ENCODE measurements around the gene AKR1C2. TPM values are rescaled to one million over a fixed set of nuclear protein-coding genes. Genes with fewer than 3 reads are reported as not detected.
"Not testable (repeated sequence)": the region's sequence is repeated elsewhere in the genome, so short reads cannot be mapped to it uniquely, and the experiment has no call there.

The AKR1C2 gene
- total and polyA plus RNA-seq, 2 donors (not counting 1 experiment from before 2014, with no cell fraction given), result not detected

DNA sequence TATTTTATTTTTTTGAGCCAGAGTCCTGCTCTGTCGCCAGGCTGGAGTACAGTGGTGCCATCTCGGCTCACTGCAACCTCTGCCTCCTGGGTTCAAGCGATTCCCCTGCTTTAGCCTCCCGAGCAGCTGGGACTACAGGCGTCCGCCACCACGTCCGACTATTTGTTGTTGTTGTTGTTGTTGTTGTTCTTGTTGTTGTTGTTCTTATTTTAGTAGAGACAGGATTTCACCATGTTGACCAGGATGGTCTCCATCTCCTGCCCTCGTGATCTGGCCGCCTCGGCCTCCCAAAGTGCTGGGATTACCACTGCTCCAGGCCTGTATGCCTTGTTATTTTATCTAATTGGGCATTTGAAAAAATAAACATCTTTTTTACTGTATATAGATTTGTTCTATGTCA, 42.1 kb downstream of the AKR1C2 start:
- not testable (repeated sequence) for H3K27me3 Mint-ChIP-seq; ATAC-seq (ENCODE audit: low read depth)
- WGBS (ENCODE audit: insufficient coverage), result 96% methylated on average over 6 of the region's 11 CpGs

GRCh38 chr10:4956955-4957645, 46.6 kb downstream of the AKR1C2 start:
- H4K20me1 ChIP-seq (ENCODE audit: control insufficient read depth, insufficient read depth, low read length, poor library complexity, severe bottlenecking); CTCF ChIA-PET; H3K27ac Mint-ChIP-seq; H3K27me3 ChIP-seq (replicated peaks in 1 of 4; ENCODE audit: control extremely low read depth in 1 of 4, control insufficient read depth in 3 of 4, insufficient read depth in 4 of 4, low read length in 3 of 4); DNase-seq; H2AFZ ChIP-seq (ENCODE audit: insufficient read depth, low read depth, low read length, poor library complexity, severe bottlenecking); ATAC-seq (ENCODE audit: low read depth); H3K27ac ChIP-seq (ENCODE audit: low read length in 2 of 2); H3K4me1 ChIP-seq (ENCODE audit: control insufficient read depth in 2 of 2, insufficient read depth in 2 of 2, low read length in 2 of 2); H3K9me3 ChIP-seq (ENCODE audit: control extremely low read depth in 1 of 3, control insufficient read depth in 2 of 3, insufficient read depth in 1 of 3, low read length in 2 of 3); H3K9ac ChIP-seq (ENCODE audit: low read length); intact Hi-C loops (cut with micrococcal nuclease); H3K4me3 Mint-ChIP-seq; H3K36me3 ChIP-seq (replicated peaks in 1 of 2; ENCODE audit: control extremely low read depth in 1 of 2, control insufficient read depth in 1 of 2, extremely low read depth in 1 of 2, insufficient read depth in 2 of 2, low read length in 1 of 2); H3K79me2 ChIP-seq (ENCODE audit: control insufficient read depth, insufficient read depth, low read length); H3K4me2 ChIP-seq (replicated peaks; ENCODE audit: low read depth, low read length, poor library complexity, severe bottlenecking); H3K9me3 Mint-ChIP-seq (ENCODE audit: insufficient read depth); H3K4me1 Mint-ChIP-seq; H3K27me3 Mint-ChIP-seq; H3K4me3 ChIP-seq (ENCODE audit: control extremely low read depth in 1 of 5, extremely low read depth in 1 of 5, insufficient read depth in 1 of 5, low read depth in 2 of 5, low read length in 4 of 5); POLR2A ChIA-PET: not testable (repeated sequence)
- 69% methylated on average over 3 of the region's 5 CpGs for WGBS (ENCODE audit: insufficient coverage)

More for the DNA sequence above, 42.1 kb downstream of the AKR1C2 start:
- POLR2A ChIA-PET; H4K20me1 ChIP-seq (ENCODE audit: control insufficient read depth, insufficient read depth, low read length, poor library complexity, severe bottlenecking); H3K79me2 ChIP-seq (ENCODE audit: control insufficient read depth, insufficient read depth, low read length); H3K36me3 ChIP-seq (replicated peaks in 1 of 2; ENCODE audit: control extremely low read depth in 1 of 2, control insufficient read depth in 1 of 2, extremely low read depth in 1 of 2, insufficient read depth in 2 of 2, low read length in 1 of 2); H3K4me1 ChIP-seq (ENCODE audit: control insufficient read depth in 2 of 2, insufficient read depth in 2 of 2, low read length in 2 of 2); H3K4me3 Mint-ChIP-seq; H3K9me3 ChIP-seq (ENCODE audit: control extremely low read depth in 1 of 3, control insufficient read depth in 2 of 3, insufficient read depth in 1 of 3, low read length in 2 of 3); H3K4me2 ChIP-seq (replicated peaks; ENCODE audit: low read depth, low read length, poor library complexity, severe bottlenecking); DNase-seq; H3K27ac Mint-ChIP-seq; H3K4me3 ChIP-seq (ENCODE audit: control extremely low read depth in 1 of 5, extremely low read depth in 1 of 5, insufficient read depth in 1 of 5, low read depth in 2 of 5, low read length in 4 of 5); H3K9ac ChIP-seq (ENCODE audit: low read length); CTCF ChIA-PET; H3K27ac ChIP-seq (ENCODE audit: low read length in 2 of 2); H3K4me1 Mint-ChIP-seq; H3K9me3 Mint-ChIP-seq (ENCODE audit: insufficient read depth); H3K27me3 ChIP-seq (replicated peaks in 1 of 4; ENCODE audit: control extremely low read depth in 1 of 4, control insufficient read depth in 3 of 4, insufficient read depth in 4 of 4, low read length in 3 of 4); H2AFZ ChIP-seq (ENCODE audit: insufficient read depth, low read depth, low read length, poor library complexity, severe bottlenecking): not testable (repeated sequence)
- intact Hi-C loops (cut with micrococcal nuclease), result loop anchor here (1.0 kb wide), 1 partner anchor 41 kb away; no protein-coding TSS in a partner anchor

DNA sequence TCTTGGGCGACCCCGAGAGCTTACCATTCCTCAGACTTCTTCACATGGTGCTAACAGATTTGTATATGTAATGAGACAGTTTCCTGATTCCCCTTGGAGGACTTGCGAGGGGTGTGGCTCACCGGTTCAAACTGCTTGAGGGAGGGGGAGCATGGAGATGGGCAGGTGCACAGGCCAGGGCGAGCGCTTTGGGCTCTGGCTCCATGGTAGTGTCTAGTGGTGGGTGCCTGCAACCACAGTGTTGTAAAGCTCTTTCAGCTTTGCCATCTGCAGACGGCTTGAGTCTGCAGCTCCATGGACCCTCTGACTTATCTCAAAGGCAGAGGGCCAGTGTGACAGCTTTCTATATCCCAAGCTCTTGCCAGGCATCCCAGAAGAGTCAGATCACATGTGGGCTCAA, 47.6 kb downstream of the AKR1C2 start:
- not testable (repeated sequence) for H3K27me3 Mint-ChIP-seq

More for the DNA sequence above, 47.6 kb downstream of the AKR1C2 start:
- H2AFZ ChIP-seq (ENCODE audit: insufficient read depth, low read depth, low read length, poor library complexity, severe bottlenecking); H3K9me3 Mint-ChIP-seq (ENCODE audit: insufficient read depth); H3K9me3 ChIP-seq (ENCODE audit: control extremely low read depth in 1 of 3, control insufficient read depth in 2 of 3, insufficient read depth in 1 of 3, low read length in 2 of 3); DNase-seq; H3K9ac ChIP-seq (ENCODE audit: low read length); H3K27ac ChIP-seq (ENCODE audit: low read length in 2 of 2); H3K27me3 ChIP-seq (replicated peaks in 1 of 4; ENCODE audit: control extremely low read depth in 1 of 4, control insufficient read depth in 3 of 4, insufficient read depth in 4 of 4, low read length in 3 of 4); H3K36me3 ChIP-seq (replicated peaks in 1 of 2; ENCODE audit: control extremely low read depth in 1 of 2, control insufficient read depth in 1 of 2, extremely low read depth in 1 of 2, insufficient read depth in 2 of 2, low read length in 1 of 2); H3K4me3 Mint-ChIP-seq; CTCF ChIA-PET; POLR2A ChIA-PET; H3K79me2 ChIP-seq (ENCODE audit: control insufficient read depth, insufficient read depth, low read length); H3K4me3 ChIP-seq (ENCODE audit: control extremely low read depth in 1 of 5, extremely low read depth in 1 of 5, insufficient read depth in 1 of 5, low read depth in 2 of 5, low read length in 4 of 5); H3K4me1 Mint-ChIP-seq; ATAC-seq (ENCODE audit: low read depth); intact Hi-C loops (cut with micrococcal nuclease); H3K27ac Mint-ChIP-seq; H3K4me1 ChIP-seq (ENCODE audit: control insufficient read depth in 2 of 2, insufficient read depth in 2 of 2, low read length in 2 of 2); H4K20me1 ChIP-seq (ENCODE audit: control insufficient read depth, insufficient read depth, low read length, poor library complexity, severe bottlenecking); H3K4me2 ChIP-seq (replicated peaks; ENCODE audit: low read depth, low read length, poor library complexity, severe bottlenecking): not testable (repeated sequence)
- no CpG with 5 or more reads among the region's 7 CpGs for WGBS (ENCODE audit: insufficient coverage)
